Loucy (cell line): ENCODE data around the gene SMARCAL1.
A peak's percentile ranks its signal among the peaks of the same experiment; 100 is the strongest.

Experiments
- H2AFZ ChIP-seq: fragments of 200-600 bp; sonication (generic); 2 replicates; pipeline ENCODE4 v1.6.0; 2016; ENCODE audit warnings: antibody characterized with exemption, mild to moderate bottlenecking, low read length, moderate library complexity
- H3F3A ChIP-seq: fragments of 200-600 bp; 2 replicates; pipeline ENCODE4 v1.6.0; 2016; ENCODE audit warnings: antibody characterized with exemption, low read depth, mild to moderate bottlenecking
- H3K27me3 ChIP-seq: fragments of 200-600 bp; sonication (generic); 2 replicates; pipeline ENCODE4 v1.6.1; 2014; ENCODE audit warnings: low read length, mild to moderate bottlenecking; ENCODE audit not compliant: insufficient read depth, poor library complexity, severe bottlenecking
- H3K36me3 ChIP-seq: fragments of 200-600 bp; sonication (generic); 2 replicates; pipeline ENCODE4 v1.6.1; 2016; ENCODE audit warnings: low read length; ENCODE audit not compliant: insufficient read depth
- H3K4me1 ChIP-seq: fragments of 200-600 bp; sonication (generic); 2 replicates; pipeline ENCODE4 v1.5.1; 2014; ENCODE audit warnings: low read length, mild to moderate bottlenecking; ENCODE audit not compliant: insufficient read depth, poor library complexity, severe bottlenecking
- H3K4me2 ChIP-seq: fragments of 200-600 bp; sonication (generic); 2 replicates; pipeline ENCODE4 v1.6.0; 2014; ENCODE audit warnings: antibody characterized with exemption, low read length, low read depth, mild to moderate bottlenecking; ENCODE audit not compliant: poor library complexity, severe bottlenecking
- H3K4me3 ChIP-seq: fragments of 200-600 bp; sonication (generic); 2 replicates; pipeline ENCODE4 v1.5.1; 2014; ENCODE audit warnings: low read length, mild to moderate bottlenecking, mixed read lengths; ENCODE audit not compliant: poor library complexity, severe bottlenecking
- H3K79me2 ChIP-seq: fragments of 200-600 bp; sonication (generic); 2 replicates; pipeline ENCODE4 v1.6.1; 2014; ENCODE audit warnings: low read length; ENCODE audit not compliant: insufficient read depth
- H3K9ac ChIP-seq: fragments of 200-600 bp; sonication (generic); 2 replicates; pipeline ENCODE4 v1.6.0; 2014; ENCODE audit warnings: mild to moderate bottlenecking, low read depth, low read length, moderate library complexity; ENCODE audit not compliant: poor library complexity, severe bottlenecking
- H3K9me2 ChIP-seq: fragments of 200-600 bp; sonication (generic); replicated peaks from 2 replicates; pipeline ENCODE4 v1.6.1; 2016; ENCODE audit warnings: low read depth, low read length, mixed read lengths
- H3K9me3 ChIP-seq: fragments of 200-600 bp; sonication (generic); 2 replicates; pipeline ENCODE4 v1.6.1; 2014; ENCODE audit warnings: mild to moderate bottlenecking, antibody characterized with exemption, low read length, low read depth; ENCODE audit not compliant: insufficient read depth
- H4K20me1 ChIP-seq: fragments of 200-600 bp; sonication (generic); 2 replicates; pipeline ENCODE4 v1.6.0; 2014; ENCODE audit warnings: antibody characterized with exemption, low read length, mild to moderate bottlenecking; ENCODE audit not compliant: insufficient read depth, poor library complexity, severe bottlenecking
- CTCF ChIP-seq: fragments of 200-600 bp; sonication (generic); conservative IDR thresholded peaks from 2 replicates; pipeline ENCODE4 v1.5.1; 2014; ENCODE audit warnings: mild to moderate bottlenecking, antibody characterized with exemption, low read length
- EZH2phosphoT487 ChIP-seq: fragments of 200-600 bp; IDR thresholded peaks from 2 replicates; pipeline ENCODE4 v1.6.1; 2018; ENCODE audit warnings: antibody characterized with exemption, mild to moderate bottlenecking, moderate library complexity, borderline replicate concordance

SMARCAL1 gene

DNA sequence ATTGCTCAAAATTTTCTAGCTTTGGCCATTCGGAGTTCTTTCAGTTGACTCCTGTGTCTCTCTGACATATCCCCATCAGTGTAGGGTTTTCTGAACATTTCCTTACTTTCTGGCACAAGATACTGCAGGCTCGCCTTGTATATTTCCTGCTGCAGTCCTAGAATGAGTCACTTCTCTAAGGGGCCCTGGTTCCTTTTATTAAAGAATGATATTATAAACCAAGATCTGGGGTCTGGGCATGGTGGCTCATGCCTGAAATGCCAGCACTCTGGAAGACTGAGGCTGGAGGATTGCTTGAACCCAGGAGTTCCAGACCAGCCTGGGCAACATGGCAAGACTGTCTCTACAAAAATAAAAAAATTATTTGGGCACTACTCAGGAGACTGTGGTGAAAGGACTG lies 83.4 kb downstream of the SMARCAL1 start:
- Histone ChIP-seq H3K27me3 (peaks cover 12% of the 10 kb centered on the region), H3K4me2 (peak overlapping the region; percentile 32), H2AFZ (no peak overlapping the region), H3K9me3 (no peaks in the 10 kb centered on the region), H3F3A (no peaks in the 10 kb centered on the region; the same call in 1 of the 2 replicates), H3K9ac (peak overlapping the region; percentile 26), H3K79me2 (peaks cover 35% of the 10 kb centered on the region), H3K4me1 (peaks cover 71% of the 10 kb centered on the region), H3K4me3 (no peak overlapping the region), H3K9me2 (no peaks in the 10 kb centered on the region), H4K20me1 (peaks cover 20% of the 10 kb centered on the region), H3K36me3 (peaks cover 17% of the 10 kb centered on the region)
- TF ChIP-seq EZH2phosphoT487 (no peak), CTCF (no peak)

DNA sequence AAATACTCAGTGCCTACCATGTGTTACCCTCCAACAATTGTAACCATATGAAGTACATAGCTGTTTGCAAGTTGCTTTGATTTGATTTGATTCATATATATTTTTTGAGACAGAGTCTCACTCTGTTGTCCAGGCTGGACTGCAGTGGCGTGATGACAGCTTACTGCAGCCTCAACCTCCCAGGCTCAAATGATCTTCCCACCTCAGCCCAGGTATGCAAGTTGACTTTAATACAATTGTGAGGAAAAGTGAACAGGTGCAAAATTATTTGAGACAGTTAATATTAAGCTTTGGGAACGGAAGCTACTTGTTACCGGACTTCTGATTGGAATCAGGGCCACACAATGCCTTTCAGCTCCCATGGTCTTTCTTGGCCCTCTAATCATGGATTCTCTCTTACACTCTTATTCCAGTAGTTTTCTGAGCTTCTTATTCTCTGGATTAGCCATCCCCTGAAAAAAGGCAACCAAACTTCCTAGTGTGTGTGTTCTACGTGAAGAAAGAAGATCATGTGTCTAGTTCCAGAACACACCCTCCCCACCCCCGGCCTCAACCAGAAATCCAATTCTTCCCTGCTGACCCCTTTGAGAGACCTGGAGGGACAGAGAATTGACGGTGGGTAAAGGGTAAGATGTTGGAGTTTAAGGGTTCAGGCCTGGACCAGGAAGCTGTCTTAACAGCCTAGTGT lies 85.2 kb downstream of the SMARCAL1 start:
- peak overlapping the region; percentile 90 for H3K4me3 ChIP-seq
- peaks cover 12% of the 10 kb centered on the region for H3K27me3 ChIP-seq
- TF ChIP-seq EZH2phosphoT487 (no peak), CTCF (no peak)
- peaks cover 35% of the 10 kb centered on the region for H3K36me3 ChIP-seq
- H3K9me2 ChIP-seq: no peaks in the 10 kb centered on the region
- H3F3A ChIP-seq: no peaks in the 10 kb centered on the region; the same call in 1 of the 2 replicates
- H3K9me3 ChIP-seq: no peaks in the 10 kb centered on the region
- peaks cover 38% of the 10 kb centered on the region for H4K20me1 ChIP-seq
- H3K79me2 ChIP-seq: peaks cover 53% of the 10 kb centered on the region
- peak overlapping the region; percentile 97 for H3K4me2 ChIP-seq
- H3K4me1 ChIP-seq: peaks cover 72% of the 10 kb centered on the region
- H2AFZ ChIP-seq: no peak overlapping the region
- peak overlapping the region; percentile 99 for H3K9ac ChIP-seq

GRCh38 chr2:216498070-216498378 lies 85.7 kb downstream of the SMARCAL1 start:
- Histone ChIP-seq H3K4me1 (peaks cover 72% of the 10 kb centered on the region), H3K4me3 (peak overlapping the region; percentile 90), H3K79me2 (peaks cover 58% of the 10 kb centered on the region), H3K4me2 (peak overlapping the region; percentile 97), H3K9me2 (no peaks in the 10 kb centered on the region), H3K27me3 (peaks cover 12% of the 10 kb centered on the region), H3K9ac (peak overlapping the region; percentile 99), H3K36me3 (peaks cover 40% of the 10 kb centered on the region), H3F3A (no peaks in the 10 kb centered on the region; the same call in 1 of the 2 replicates), H4K20me1 (peaks cover 43% of the 10 kb centered on the region), H2AFZ (peak overlapping the region; percentile 75; the same call in 1 of the 2 replicates), H3K9me3 (no peaks in the 10 kb centered on the region)
- TF ChIP-seq CTCF: no peak
- TF ChIP-seq EZH2phosphoT487: no peak
